Activated T-helper 1 cell treated with Interleukin-2 at 50 U/mL for 16 hours (primary cell): ENCODE results near the gene ABAT.

Experiments used
- DNase-seq: peaks from one replicate; pipeline ENCODE4 v3.0.0-alpha.2; 2020; ENCODE audit warnings: low read depth

Gene ABAT

GRCh38 chr16:8818504-8819270 lies 144.3 kb downstream of the ABAT start:
- no peak for DNase-seq

DNA sequence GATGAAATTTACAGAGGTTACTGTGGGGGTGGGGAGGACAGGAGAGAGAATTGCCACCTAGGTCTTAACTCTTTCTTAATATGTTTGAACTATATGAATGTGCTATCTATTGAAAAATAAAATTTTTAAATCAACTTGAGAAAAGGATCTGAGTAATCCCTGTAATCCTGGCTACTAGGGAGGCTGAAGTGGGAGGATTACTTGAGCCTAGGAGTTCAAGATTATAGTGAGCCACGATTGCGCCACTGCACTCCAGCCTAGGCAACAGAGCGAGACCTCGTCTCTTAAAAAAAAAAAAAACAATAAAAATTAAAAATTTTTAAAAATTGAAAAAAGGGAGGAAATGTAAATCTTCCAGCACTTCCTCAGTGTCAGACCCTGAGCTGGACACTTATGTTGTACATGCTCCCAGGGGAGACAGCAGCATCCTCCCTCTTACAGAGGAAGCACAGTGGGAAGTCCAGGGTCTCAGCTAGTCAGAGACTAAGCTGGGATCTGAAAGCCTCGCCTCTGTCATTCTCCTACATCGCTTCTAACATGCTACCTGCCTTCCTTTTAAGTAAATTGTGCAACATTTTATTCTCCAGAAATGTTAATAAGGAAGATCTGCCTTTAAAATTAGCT lies 145.1 kb downstream of the ABAT start:
- no peak for DNase-seq

DNA sequence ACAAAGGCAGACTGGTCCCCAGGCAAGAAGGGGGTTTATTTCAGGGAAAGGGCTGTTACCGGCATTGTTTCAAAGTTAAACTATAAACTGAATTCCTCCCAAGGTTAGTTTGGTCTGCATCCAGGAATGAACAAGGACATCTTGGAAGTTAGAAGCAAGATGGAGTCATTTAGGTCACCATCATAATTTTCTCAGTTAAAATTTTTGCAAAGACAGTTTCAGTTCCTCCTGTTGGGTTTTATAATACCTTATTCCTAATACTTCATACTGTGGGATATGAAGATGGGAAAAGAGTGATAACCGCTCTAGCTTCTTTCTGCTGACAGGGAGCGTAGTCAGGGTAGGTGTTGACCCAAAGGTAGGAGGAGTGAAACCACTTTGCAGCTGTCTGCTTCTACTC lies 148.0 kb downstream of the ABAT start:
- no peak for DNase-seq

DNA sequence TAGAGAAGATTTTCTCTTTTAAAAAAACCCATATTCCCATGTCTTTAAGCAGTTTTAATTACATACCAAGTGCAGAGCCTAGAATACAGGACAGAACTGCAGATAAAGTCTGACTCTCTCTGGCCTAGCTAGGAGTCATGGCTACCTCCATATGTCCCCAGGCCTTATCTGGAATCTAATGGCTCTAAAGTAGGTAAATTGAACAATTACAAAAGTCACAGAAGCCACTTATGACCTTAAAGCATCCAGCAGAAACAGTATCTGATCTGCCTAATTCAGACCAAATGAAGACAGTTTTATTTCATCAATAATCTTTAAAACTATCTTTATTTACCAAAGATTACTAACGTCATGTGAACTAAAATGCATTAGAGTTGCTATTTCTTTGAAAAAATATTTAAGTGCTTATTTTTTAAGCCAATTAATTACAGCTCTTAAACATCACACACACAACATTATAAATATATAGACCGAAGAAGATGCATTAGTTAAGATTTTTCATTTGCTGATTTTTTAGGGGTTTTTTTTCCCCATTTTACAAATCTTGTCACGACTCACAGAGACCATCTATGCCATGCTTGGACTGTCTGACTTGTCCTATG lies 152.0 kb downstream of the ABAT start:
- DNase-seq, result no peak

- no peak for DNase-seq
Measured at GRCh38 chr16:8828541-8829165, 154.2 kb downstream of the ABAT start.

DNA sequence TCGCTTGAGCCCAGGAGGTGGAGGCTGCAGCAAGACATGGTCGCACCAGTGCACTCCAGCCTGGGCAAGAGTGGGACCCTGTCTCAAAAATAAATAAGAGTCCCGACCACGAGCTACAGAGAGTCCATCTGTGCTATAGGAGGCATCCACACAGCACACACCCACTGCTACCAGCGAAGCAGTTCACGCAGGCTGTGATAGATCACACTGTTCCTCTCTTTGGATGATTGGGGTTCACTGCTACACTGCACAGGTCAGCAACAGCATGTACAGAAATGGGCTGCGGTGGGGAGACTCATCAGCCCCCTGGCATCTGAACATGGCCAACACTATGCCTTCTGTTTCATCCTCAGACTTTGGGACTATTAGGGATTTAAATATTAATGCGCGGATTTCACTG lies 157.0 kb downstream of the ABAT start:
- DNase-seq, result no peak

- DNase-seq, result no peak
Measured at GRCh38 chr16:8831871-8832716, 157.7 kb downstream of the ABAT start.

GRCh38 chr16:8832717-8833105 lies 158.3 kb downstream of the ABAT start:
- no peak for DNase-seq
